GM12872 (cell line): ENCODE measurements around the gene COPE.

Experiments used
- TF ChIP-seq, protein P1 (sequence below): IDR thresholded peaks from 3 replicates; pipeline ENCODE4 v1.5.1; 2011; ENCODE audit warnings: low read depth, mild to moderate bottlenecking, low read length, moderate library complexity; ENCODE audit not compliant: insufficient read depth

COPE gene

DNA sequence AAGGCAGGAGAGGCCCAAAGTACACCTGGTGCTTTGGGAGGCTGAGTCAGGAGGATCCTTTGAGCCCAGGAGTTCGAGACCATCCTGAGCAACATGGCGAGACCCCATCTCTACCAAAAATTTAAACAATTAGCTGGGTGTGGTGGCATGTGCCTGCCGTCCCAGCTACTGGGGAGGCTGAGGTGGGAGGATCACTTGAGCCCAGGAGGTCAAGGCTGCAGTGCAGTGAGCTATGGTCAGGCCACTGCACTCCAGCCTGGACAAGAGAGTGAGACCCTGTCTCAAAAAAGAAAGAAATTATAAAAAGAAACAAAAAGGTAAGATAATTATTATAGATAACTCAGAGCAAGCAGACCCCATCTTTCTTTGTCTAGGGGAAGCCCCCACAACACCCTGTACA lies 20.0 kb upstream of the COPE start:
- TF ChIP-seq, protein P1, sequence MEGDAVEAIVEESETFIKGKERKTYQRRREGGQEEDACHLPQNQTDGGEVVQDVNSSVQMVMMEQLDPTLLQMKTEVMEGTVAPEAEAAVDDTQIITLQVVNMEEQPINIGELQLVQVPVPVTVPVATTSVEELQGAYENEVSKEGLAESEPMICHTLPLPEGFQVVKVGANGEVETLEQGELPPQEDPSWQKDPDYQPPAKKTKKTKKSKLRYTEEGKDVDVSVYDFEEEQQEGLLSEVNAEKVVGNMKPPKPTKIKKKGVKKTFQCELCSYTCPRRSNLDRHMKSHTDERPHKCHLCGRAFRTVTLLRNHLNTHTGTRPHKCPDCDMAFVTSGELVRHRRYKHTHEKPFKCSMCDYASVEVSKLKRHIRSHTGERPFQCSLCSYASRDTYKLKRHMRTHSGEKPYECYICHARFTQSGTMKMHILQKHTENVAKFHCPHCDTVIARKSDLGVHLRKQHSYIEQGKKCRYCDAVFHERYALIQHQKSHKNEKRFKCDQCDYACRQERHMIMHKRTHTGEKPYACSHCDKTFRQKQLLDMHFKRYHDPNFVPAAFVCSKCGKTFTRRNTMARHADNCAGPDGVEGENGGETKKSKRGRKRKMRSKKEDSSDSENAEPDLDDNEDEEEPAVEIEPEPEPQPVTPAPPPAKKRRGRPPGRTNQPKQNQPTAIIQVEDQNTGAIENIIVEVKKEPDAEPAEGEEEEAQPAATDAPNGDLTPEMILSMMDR = no peak

DNA sequence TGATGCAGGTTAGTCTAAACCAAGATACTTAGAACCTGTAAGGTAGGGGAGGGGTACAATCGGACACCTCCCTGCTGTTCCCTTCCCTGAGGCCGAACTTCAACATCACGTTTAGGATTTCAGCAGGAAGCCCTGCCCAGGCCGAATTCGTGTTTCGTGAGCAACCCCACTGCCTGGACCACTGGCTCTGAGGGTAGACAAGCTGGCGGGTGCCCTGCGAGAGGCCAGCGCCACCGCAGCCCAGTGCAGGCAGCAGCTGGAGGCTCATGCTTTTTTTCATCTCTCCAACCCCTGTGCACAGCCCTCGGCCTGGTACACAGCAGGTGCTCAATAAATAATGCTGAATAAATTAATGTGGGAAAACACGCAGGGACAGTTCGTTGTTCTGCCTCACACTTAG lies 14.1 kb upstream of the COPE start:
- TF ChIP-seq, protein P1 = no peak

DNA sequence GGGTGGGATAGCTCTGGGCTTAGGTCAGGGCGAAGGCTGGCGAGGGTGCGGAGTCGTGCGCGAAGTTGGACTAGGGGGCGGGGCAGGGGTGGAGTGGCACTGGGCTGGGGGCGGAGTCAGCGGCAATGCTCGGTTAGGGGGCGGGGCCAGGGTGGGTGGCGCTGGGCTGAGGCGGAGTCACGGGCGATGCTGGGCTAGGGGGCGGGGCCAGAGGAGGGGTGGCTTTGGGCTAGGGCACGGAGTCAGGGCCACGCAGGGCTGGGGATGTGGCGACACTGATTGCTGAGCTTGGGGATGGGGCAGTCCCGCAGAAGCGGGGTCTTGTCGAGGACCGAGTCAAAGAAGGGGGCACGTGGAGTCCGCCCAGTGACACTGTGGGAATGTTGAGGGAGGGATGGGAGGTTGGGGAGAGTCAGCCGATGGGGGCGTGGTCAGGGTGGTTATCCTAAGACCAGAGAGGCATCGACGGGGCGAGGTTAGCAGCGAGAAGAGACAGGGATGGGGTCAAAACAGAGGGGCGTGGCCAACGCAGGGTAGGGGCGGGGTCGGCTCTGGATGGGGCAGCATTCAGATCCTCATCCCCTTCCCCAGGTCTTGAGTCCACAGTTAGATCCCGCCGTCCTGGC lies 13.1 kb upstream of the COPE start:
- TF ChIP-seq, protein P1 = no peak

DNA sequence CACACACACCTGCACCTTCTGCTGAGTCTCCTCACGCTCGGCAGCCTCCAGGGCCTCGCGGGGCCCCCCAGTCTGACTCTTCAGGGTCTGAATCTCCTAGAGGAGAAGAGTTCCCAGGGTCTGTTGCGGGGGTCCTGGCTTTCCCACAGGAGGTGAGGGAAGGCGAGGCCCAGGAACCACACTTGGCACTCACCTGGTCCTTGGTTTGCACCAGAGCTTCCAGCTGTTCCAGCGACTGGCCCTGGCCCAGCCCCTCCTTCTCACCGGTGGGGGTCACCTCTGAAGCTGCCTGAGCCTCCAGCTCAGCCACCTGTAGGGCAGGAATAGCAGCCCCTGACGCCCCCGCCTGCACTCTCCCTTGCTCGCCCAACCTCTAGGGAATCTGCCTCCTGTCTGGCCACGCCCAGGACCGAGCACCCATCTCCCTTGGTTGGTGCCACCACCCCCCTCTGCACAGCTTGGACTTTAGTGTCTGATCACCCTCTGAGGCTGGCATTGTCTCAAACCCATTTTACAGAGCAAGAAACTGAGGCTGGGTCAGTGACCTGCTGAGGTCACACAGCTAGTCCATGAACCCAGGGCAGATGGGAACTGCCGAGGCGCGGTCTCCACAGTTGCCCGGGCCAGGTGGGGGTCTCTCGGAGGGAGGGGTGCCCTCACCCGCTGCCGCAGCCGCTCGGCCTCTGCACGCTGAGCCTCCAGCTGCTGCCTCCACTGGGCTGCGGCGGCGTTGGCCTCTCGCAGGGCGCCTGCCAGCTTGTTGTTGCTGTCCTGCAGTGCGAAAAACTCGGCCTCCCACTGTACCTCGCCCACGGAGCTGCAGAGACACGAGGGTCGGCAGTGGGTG lies 12.4 kb upstream of the COPE start:
- TF ChIP-seq, protein P1 = no peak

DNA sequence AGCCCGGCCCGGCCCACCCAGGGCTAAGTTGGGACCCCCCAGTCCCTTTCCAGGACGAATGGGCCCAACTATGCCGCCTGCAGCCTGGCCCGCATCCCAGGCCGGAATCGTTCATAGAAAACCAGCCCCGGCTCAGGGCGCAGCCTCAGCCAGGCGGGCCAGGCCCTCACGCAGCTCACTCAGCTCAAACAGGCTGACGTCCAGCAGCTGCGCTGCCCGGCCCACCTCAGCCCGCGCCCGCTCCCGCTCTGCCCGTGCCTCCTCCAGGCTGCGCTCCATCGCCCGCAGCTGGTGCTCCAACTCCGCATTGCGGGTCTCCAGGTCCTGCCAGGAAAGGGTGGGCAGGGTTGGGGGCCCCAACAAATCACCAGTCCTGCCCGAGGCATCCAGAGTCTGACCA lies 10.1 kb upstream of the COPE start:
- TF ChIP-seq, protein P1 = no peak

DNA sequence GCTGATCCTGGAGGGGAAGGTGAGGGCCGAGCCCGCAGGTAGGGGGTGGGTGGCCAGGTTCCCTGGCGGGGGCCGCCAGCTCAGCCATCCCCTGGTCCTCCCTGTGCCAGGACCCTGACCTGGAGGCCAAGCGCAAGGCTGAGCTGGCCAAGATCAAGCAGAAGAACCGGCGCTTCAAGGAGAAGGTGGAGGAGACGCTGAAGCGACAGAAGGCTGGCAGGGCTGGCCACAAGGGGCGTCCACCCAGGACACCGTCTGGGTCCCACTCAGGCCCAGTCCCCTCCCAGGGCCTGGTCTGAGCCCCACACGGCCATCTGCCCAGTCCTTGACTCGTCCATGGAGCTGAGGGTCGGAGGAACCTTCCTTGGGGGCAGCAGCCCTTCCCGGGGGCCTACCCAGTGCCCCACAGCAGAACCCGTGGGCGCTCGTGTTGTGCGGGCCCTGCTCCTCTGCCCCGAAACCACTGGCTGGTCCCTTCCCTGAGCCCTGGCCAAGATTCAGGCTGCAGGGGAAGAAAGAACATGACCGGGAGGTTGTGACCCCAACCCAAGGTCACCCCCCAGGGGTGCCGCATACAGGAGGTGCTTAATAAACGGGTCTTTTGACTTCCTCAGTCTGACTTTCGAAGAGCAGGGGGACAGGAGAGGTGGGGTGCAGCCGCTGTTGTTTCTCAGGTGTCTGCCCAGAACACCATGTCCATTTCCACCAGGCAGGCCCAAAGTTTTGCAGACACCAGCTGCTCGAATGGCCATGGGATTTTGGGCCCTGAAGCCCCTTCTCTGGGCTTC lies 9.0 kb upstream of the COPE start:
- TF ChIP-seq, protein P1 = no peak

DNA sequence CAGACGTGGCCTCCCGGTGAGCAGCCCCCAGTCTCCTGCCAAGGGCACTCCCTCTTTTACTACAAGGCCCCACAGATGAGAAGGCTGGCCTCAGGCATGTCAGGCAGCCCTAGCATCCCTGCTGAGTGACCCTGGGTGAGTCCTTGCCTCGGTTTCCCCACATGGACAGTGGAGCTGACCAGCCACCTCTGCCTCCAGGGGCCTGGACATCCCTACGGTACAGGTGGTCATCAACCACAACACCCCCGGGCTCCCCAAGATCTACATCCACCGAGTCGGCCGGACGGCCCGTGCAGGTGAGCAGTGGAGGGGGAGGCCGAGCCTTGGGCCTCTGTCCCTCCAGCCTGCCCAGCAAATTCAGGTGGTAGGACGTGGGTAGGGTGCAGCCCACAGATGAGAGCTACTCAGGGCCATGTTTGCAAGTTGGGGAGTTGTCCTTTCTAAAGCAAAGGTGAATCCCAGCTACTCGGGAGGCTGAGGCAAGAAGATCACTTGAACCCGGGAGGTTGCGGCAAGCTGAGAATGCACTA lies 5.6 kb upstream of the COPE start:
- TF ChIP-seq, protein P1 = no peak
